ENCODE data around the gene SLC38A11.

DNA sequence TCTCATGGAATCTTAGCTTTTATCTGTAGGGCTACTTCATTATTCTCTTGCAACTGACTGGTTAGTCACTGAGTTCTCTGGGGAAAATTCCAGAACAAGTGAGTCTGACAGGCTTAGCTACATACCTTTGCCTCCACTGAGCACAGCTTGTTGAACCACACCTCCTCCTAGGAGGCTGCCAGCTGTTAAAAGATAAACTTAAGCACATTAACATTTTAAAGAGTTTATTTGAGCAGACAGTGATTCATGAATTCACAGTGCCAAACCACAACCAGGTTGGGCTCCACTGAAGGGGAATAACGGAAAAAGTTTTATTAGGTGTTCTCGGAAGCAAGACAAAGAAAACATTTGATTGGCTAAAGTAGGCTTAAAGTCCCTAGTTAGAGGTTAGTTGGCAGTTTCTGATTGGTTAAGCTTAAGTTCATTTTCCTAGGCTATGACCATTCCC is 12.5 kb upstream of the SLC38A11 start:
- TF ChIP-seq, protein P1, sequence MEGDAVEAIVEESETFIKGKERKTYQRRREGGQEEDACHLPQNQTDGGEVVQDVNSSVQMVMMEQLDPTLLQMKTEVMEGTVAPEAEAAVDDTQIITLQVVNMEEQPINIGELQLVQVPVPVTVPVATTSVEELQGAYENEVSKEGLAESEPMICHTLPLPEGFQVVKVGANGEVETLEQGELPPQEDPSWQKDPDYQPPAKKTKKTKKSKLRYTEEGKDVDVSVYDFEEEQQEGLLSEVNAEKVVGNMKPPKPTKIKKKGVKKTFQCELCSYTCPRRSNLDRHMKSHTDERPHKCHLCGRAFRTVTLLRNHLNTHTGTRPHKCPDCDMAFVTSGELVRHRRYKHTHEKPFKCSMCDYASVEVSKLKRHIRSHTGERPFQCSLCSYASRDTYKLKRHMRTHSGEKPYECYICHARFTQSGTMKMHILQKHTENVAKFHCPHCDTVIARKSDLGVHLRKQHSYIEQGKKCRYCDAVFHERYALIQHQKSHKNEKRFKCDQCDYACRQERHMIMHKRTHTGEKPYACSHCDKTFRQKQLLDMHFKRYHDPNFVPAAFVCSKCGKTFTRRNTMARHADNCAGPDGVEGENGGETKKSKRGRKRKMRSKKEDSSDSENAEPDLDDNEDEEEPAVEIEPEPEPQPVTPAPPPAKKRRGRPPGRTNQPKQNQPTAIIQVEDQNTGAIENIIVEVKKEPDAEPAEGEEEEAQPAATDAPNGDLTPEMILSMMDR (conservative IDR thresholded peaks at IDR 0.05; ENCODE audit: low read length) = no peak
- no peak for TF ChIP-seq EZH2phosphoT487 (IDR thresholded peaks at IDR 0.05; ENCODE audit: borderline replicate concordance)

All from Loucy (cell line).